Kidney epithelial cell (primary cell): ENCODE results near the gene PNPLA8. TPM values are rescaled to one million over a fixed set of nuclear protein-coding genes. Genes with fewer than 3 reads are reported as not detected.

Experiments
- DNase-seq: peaks from one replicate; pipeline ENCODE4 v3.0.0-alpha.2; 2010; ENCODE audit warnings: low read depth
- H3K27me3 ChIP-seq: 2 replicates; pipeline ENCODE4 v1.6.0; 2011; ENCODE audit warnings: low read length; ENCODE audit not compliant: control insufficient read depth, insufficient read depth
- H3K36me3 ChIP-seq: 2 replicates; pipeline ENCODE4 v1.5.1; 2011; ENCODE audit warnings: low read length; ENCODE audit not compliant: control insufficient read depth, insufficient read depth
- H3K4me3 ChIP-seq: 2 replicates; pipeline ENCODE4 v1.5.1; 2011; ENCODE audit warnings: low read depth, mild to moderate bottlenecking, control low read depth, low read length
- total RNA-seq: library from RNA; depleted of rRNA; stranded (reverse); fragments of >200 nt; gene quantifications from 2 replicates; pipeline ENCODE4 v1.2.3, GENCODE V29; 2015
- TF ChIP-seq, protein P1 (sequence below): IDR thresholded peaks from 2 replicates; pipeline ENCODE4 v1.5.1; 2011; ENCODE audit warnings: mild to moderate bottlenecking, moderate library complexity, low read length, control low read depth, inconsistent platforms; ENCODE audit not compliant: insufficient read depth, poor library complexity, severe bottlenecking

Gene PNPLA8
- total RNA-seq, 1 donor from 2014 or later: 26.3 TPM

- DNase-seq: no peak
- H3K36me3 ChIP-seq: no peaks in the 10 kb centered on the region
- TF ChIP-seq, protein P1, sequence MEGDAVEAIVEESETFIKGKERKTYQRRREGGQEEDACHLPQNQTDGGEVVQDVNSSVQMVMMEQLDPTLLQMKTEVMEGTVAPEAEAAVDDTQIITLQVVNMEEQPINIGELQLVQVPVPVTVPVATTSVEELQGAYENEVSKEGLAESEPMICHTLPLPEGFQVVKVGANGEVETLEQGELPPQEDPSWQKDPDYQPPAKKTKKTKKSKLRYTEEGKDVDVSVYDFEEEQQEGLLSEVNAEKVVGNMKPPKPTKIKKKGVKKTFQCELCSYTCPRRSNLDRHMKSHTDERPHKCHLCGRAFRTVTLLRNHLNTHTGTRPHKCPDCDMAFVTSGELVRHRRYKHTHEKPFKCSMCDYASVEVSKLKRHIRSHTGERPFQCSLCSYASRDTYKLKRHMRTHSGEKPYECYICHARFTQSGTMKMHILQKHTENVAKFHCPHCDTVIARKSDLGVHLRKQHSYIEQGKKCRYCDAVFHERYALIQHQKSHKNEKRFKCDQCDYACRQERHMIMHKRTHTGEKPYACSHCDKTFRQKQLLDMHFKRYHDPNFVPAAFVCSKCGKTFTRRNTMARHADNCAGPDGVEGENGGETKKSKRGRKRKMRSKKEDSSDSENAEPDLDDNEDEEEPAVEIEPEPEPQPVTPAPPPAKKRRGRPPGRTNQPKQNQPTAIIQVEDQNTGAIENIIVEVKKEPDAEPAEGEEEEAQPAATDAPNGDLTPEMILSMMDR: no peak
Measured at GRCh38 chr7:108440613-108441012, 85.3 kb downstream of the PNPLA8 start.

GRCh38 chr7:108436906-108437305 lies 89.0 kb downstream of the PNPLA8 start:
- DNase-seq: no peak
- Histone ChIP-seq H3K36me3 (no peaks in the 10 kb centered on the region), H3K4me3 (no peak overlapping the region), H3K27me3 (no peaks in the 10 kb centered on the region)
- TF ChIP-seq, protein P1: no peak

More at GRCh38 chr7:108440613-108441012, 85.3 kb downstream of the PNPLA8 start:
- Histone ChIP-seq H3K27me3 (no peaks in the 10 kb centered on the region), H3K4me3 (no peak overlapping the region)

DNA sequence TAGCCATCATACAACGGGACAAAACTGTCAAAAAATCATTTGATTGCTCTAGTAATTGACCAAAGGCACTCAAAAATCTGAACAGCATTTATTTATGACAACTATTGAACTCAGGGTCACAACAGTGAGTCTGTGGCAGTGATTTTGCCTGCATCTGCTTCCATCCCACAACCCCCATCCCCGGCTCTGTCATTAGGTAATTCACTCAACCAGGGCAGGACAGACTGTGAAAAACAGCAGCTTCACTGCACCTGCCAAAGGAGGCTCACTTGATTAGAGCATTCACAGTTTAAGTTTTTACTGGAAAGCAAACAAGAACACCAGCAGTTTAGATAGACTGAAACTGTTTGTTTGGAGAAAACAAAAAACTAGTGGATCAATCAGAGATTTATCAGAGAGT lies 91.9 kb downstream of the PNPLA8 start:
- DNase-seq: no peak
- Histone ChIP-seq H3K36me3 (no peaks in the 10 kb centered on the region), H3K4me3 (no peak overlapping the region), H3K27me3 (no peaks in the 10 kb centered on the region)
- TF ChIP-seq, protein P1: no peak

- no peak for DNase-seq
- Histone ChIP-seq H3K4me3 (no peak overlapping the region), H3K27me3 (no peaks in the 10 kb centered on the region), H3K36me3 (no peaks in the 10 kb centered on the region)
- TF ChIP-seq, protein P1: no peak
Measured at GRCh38 chr7:108431099-108431498, 94.8 kb downstream of the PNPLA8 start.

GRCh38 chr7:108430664-108431063 lies 95.3 kb downstream of the PNPLA8 start:
- H3K27me3 ChIP-seq: no peaks in the 10 kb centered on the region
- TF ChIP-seq, protein P1: no peak
- H3K4me3 ChIP-seq: no peak overlapping the region
- H3K36me3 ChIP-seq: no peaks in the 10 kb centered on the region
- no peak for DNase-seq

GRCh38 chr7:108427766-108428165 lies 98.2 kb downstream of the PNPLA8 start:
- Histone ChIP-seq H3K27me3 (no peaks in the 10 kb centered on the region), H3K36me3 (no peaks in the 10 kb centered on the region), H3K4me3 (no peak overlapping the region)
- DNase-seq: no peak
- TF ChIP-seq, protein P1: no peak
